Hepatocyte (in vitro differentiated cells): Measurements from ENCODE around the gene NFATC4. TPM values are rescaled to one million over a fixed set of nuclear protein-coding genes. Genes with fewer than 3 reads are reported as not detected.

Source experiments
- DNase-seq: peaks from one replicate; pipeline ENCODE4 v3.0.0-alpha.2; 2016; ENCODE audit warnings: low spot score
- H2AFZ ChIP-seq: fragments of 200-600 bp; sonication (generic); 2 replicates; pipeline ENCODE4 v1.6.0; 2016; ENCODE audit warnings: antibody characterized with exemption, mild to moderate bottlenecking
- H3K27ac ChIP-seq: fragments of 200-600 bp; sonication (generic); 2 replicates; pipeline ENCODE4 v1.5.1; 2016; ENCODE audit warnings: mild to moderate bottlenecking
- H3K27me3 ChIP-seq: fragments of 200-600 bp; sonication (generic); 2 replicates; pipeline ENCODE4 v1.6.1; 2016
- H3K36me3 ChIP-seq: fragments of 200-600 bp; sonication (generic); replicated peaks from 2 replicates; pipeline ENCODE4 v1.5.1; 2016; ENCODE audit warnings: low read depth; ENCODE audit not compliant: insufficient read depth
- H3K4me1 ChIP-seq: fragments of 200-600 bp; sonication (generic); 2 replicates; pipeline ENCODE4 v1.5.1; 2016; ENCODE audit warnings: mild to moderate bottlenecking, moderate library complexity; ENCODE audit not compliant: insufficient read depth
- H3K4me2 ChIP-seq: fragments of 200-600 bp; sonication (generic); 2 replicates; pipeline ENCODE4 v1.6.0; 2016
- H3K4me3 ChIP-seq: fragments of 200-600 bp; sonication (generic); 2 replicates; pipeline ENCODE4 v1.5.1; 2016; ENCODE audit warnings: mild to moderate bottlenecking
- H3K79me2 ChIP-seq: fragments of 200-600 bp; sonication (generic); 2 replicates; pipeline ENCODE4 v1.6.0; 2017; ENCODE audit warnings: mild to moderate bottlenecking
- H3K9me2 ChIP-seq: fragments of 200-600 bp; sonication (generic); replicated peaks from 2 replicates; pipeline ENCODE4 v1.6.0; 2017; ENCODE audit warnings: mild to moderate bottlenecking; ENCODE audit not compliant: insufficient read depth
- H3K9me3 ChIP-seq: fragments of 200-600 bp; sonication (generic); 2 replicates; pipeline ENCODE4 v1.5.1; 2016; ENCODE audit warnings: low read depth, mild to moderate bottlenecking
- H4K20me1 ChIP-seq: fragments of 200-600 bp; sonication (generic); 2 replicates; pipeline ENCODE4 v1.6.0; 2016; ENCODE audit warnings: mild to moderate bottlenecking; ENCODE audit not compliant: insufficient read depth, poor library complexity, severe bottlenecking
- EZH2 ChIP-seq: fragments of 200-600 bp; sonication (generic); IDR thresholded peaks from 2 replicates; pipeline ENCODE4 v1.6.1; 2016; ENCODE audit warnings: antibody characterized with exemption, mild to moderate bottlenecking, borderline replicate concordance
- EZH2phosphoT487 ChIP-seq: fragments of 200-600 bp; sonication (generic); IDR thresholded peaks from one replicate; pipeline ENCODE4 v1.6.1; 2018; ENCODE audit warnings: antibody characterized with exemption, mild to moderate bottlenecking, low read depth, moderate library complexity; ENCODE audit not compliant: unreplicated experiment, severe bottlenecking
- WGBS: methylation state at CpG from one replicate; pipeline ENCODE4 v1.1.6; 2016; ENCODE audit warnings: low lambda C conversion rate; ENCODE audit errors: missing lambda C conversion rate; 5-methylcytosine and 5-hydroxymethylcytosine counted together
- polyA plus RNA-seq: library from polyadenylated mRNA; unstranded; fragments of >200 nt; fragmentation: Nextera tagmentation; extraction: Ambion mirVana; gene quantifications from 2 replicates; pipeline ENCODE4 v1.2.1, GENCODE V29; 2016
- total RNA-seq: library from RNA; depleted of rRNA; stranded (reverse); fragments of >200 nt; gene quantifications from 2 replicates; pipeline ENCODE4 v1.2.3, GENCODE V29; 2014
- TF ChIP-seq, protein P1 (sequence below): fragments of 200-600 bp; sonication (generic); IDR thresholded peaks from 2 replicates; pipeline ENCODE4 v1.5.1; 2016; ENCODE audit warnings: antibody characterized with exemption, mild to moderate bottlenecking; ENCODE audit not compliant: poor library complexity

NFATC4 gene
- total and polyA plus RNA-seq, 2 experiments from 2014 or later: 37.8 to 68.8 TPM

GRCh38 chr14:24377657-24378056 is 9.7 kb downstream of the NFATC4 start:
- peak; percentile 35 for DNase-seq
- H4K20me1 ChIP-seq: no peaks in the 10 kb centered on the region
- no peak overlapping the region for H2AFZ ChIP-seq
- WGBS: 60% methylated on average over 2 of the region's 2 CpGs
- no peaks in the 10 kb centered on the region for H3K36me3 ChIP-seq
- no peak overlapping the region for H3K27ac ChIP-seq
- no peaks in the 10 kb centered on the region for H3K27me3 ChIP-seq
- H3K9me2 ChIP-seq: no peaks in the 10 kb centered on the region
- no peaks in the 10 kb centered on the region for H3K79me2 ChIP-seq
- no peak overlapping the region for H3K4me3 ChIP-seq
- no peaks in the 10 kb centered on the region for H3K9me3 ChIP-seq
- no peak overlapping the region for H3K4me2 ChIP-seq
- H3K4me1 ChIP-seq: peaks cover 9% of the 10 kb centered on the region
- TF ChIP-seq EZH2phosphoT487: no peak
- no peak for TF ChIP-seq EZH2
- TF ChIP-seq, protein P1, sequence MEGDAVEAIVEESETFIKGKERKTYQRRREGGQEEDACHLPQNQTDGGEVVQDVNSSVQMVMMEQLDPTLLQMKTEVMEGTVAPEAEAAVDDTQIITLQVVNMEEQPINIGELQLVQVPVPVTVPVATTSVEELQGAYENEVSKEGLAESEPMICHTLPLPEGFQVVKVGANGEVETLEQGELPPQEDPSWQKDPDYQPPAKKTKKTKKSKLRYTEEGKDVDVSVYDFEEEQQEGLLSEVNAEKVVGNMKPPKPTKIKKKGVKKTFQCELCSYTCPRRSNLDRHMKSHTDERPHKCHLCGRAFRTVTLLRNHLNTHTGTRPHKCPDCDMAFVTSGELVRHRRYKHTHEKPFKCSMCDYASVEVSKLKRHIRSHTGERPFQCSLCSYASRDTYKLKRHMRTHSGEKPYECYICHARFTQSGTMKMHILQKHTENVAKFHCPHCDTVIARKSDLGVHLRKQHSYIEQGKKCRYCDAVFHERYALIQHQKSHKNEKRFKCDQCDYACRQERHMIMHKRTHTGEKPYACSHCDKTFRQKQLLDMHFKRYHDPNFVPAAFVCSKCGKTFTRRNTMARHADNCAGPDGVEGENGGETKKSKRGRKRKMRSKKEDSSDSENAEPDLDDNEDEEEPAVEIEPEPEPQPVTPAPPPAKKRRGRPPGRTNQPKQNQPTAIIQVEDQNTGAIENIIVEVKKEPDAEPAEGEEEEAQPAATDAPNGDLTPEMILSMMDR: no peak

GRCh38 chr14:24378327-24378726 is 10.3 kb downstream of the NFATC4 start:
- Histone ChIP-seq H4K20me1 (no peaks in the 10 kb centered on the region), H3K9me2 (no peaks in the 10 kb centered on the region), H3K27me3 (no peaks in the 10 kb centered on the region), H3K4me2 (no peak overlapping the region), H3K4me1 (peaks cover 9% of the 10 kb centered on the region), H2AFZ (no peak overlapping the region), H3K4me3 (no peak overlapping the region), H3K79me2 (no peaks in the 10 kb centered on the region), H3K36me3 (no peaks in the 10 kb centered on the region), H3K27ac (no peak overlapping the region), H3K9me3 (no peaks in the 10 kb centered on the region)
- TF ChIP-seq EZH2 (no peak), EZH2phosphoT487 (no peak)
- TF ChIP-seq, protein P1: no peak
- no peak for DNase-seq
- 66% methylated on average over 3 of the region's 3 CpGs for WGBS

- no peak overlapping the region for H3K4me2 ChIP-seq
- no peaks in the 10 kb centered on the region for H3K79me2 ChIP-seq
- no peak for DNase-seq
- no peaks in the 10 kb centered on the region for H3K27me3 ChIP-seq
- no peaks in the 10 kb centered on the region for H3K9me3 ChIP-seq
- no peaks in the 10 kb centered on the region for H3K36me3 ChIP-seq
- no peaks in the 10 kb centered on the region for H4K20me1 ChIP-seq
- H3K9me2 ChIP-seq: no peaks in the 10 kb centered on the region
- H2AFZ ChIP-seq: no peak overlapping the region
- TF ChIP-seq EZH2: no peak
- TF ChIP-seq, protein P1: no peak
- no peak for TF ChIP-seq EZH2phosphoT487
- peaks cover 9% of the 10 kb centered on the region for H3K4me1 ChIP-seq
- no peak overlapping the region for H3K4me3 ChIP-seq
- WGBS: 77% methylated on average over 7 of the region's 7 CpGs
- H3K27ac ChIP-seq: no peak overlapping the region
Measured at GRCh38 chr14:24378981-24379906, 11.3 kb downstream of the NFATC4 start.
